Stimulated activated naive CD4-positive, alpha-beta T cell (primary cell): ENCODE data around the gene PARVA.
"Not testable (repeated sequence)": the region's sequence is repeated elsewhere in the genome, so short reads cannot be mapped to it uniquely, and the experiment has no call there.

Experiments
- DNase-seq, 6 experiments: peaks; one replicate each; lab custom pipeline; 2025; lab: John Stamatoyannopoulos, UW

PARVA gene

GRCh38 chr11:12503886-12504285 is 126.5 kb downstream of the PARVA start:
- DNase-seq = no peak

DNA sequence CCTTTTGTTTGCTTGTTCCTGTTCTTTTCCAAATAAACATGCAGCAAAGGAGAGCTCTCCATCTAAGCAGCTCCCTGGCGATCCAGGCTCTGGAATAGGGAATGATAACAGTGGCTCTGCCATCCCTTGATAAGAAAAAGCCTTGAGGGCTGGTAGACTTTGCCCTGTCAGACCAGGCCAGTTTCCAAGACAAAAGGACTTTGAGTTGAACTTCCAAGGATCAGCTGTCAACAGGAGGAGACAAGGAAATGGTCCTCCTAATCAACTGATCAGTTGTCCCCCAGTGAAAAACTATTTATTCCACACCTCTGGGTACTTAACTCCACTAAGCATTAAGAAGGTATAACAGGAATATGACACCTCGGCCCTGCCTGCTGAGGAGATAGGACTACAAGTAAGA is 127.8 kb downstream of the PARVA start:
- no peak for DNase-seq

DNA sequence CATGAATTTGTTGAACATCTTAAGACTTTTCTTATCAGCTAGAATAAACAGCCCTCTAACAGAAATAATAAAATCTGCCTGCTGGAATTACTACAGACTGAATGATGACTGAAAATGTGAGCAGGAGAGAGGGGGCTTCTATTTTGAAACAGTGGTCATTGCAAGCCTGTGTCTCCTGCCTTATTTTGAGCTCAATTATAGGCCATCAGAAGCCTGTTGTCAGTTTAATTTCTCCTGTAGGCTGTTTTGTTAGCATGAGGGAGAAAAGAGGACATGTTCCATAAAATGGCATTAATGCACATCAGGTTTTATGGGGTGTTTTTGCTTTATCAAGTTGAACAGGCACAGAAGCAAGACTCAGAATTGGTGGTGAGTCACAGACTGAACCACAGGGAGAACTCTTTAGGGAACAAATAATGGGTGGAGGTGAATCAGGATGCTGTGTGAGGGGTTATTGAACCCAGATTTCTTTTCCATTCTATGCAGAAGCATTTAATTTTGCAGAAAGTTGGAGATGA is 129.1 kb downstream of the PARVA start:
- no peak for DNase-seq

- no peak for DNase-seq
These were observed 130.0 kb downstream of the PARVA start for GRCh38 chr11:12507391-12507790.

GRCh38 chr11:12508151-12508751 is 130.9 kb downstream of the PARVA start:
- no peak for DNase-seq

DNA sequence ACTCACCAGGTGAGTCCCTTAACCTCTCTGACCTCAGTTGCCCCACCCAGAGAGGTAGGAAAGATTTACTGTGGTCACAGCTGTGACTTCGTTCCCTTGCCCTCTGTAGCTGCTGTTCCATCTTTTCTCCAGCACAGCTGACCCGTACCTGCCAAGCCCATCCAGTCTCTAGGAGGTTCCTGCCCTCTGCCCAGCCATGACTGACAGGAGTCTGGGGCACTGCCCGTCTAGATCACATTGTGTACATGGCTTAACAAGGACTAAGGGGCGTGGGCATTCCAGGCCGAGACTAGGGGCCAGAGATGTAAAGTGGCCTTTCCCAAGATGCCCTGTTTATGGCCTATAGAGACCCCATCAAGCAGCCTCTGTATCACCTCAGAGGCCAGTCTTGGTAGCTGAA is 132.0 kb downstream of the PARVA start:
- DNase-seq = no peak

DNA sequence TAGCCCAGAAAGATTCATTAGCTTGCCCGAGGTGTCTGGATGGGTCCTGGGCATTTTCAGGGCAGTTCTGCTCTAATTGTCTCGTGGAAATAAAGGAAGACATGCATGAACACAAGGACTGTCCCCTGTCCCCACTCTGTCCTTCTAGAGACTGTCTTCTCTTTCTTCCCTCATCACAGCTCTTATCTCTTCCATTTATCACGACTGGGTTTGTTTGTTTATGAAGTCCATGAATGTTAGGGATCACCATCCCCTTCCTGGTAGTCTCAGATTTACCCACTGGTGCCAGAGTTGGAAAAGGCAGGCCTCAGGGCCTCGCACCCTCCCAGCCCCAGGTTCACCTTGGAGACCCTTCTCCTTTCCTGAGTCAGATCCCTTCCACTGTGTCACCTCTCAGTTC is 134.8 kb downstream of the PARVA start:
- DNase-seq = no peak

DNA sequence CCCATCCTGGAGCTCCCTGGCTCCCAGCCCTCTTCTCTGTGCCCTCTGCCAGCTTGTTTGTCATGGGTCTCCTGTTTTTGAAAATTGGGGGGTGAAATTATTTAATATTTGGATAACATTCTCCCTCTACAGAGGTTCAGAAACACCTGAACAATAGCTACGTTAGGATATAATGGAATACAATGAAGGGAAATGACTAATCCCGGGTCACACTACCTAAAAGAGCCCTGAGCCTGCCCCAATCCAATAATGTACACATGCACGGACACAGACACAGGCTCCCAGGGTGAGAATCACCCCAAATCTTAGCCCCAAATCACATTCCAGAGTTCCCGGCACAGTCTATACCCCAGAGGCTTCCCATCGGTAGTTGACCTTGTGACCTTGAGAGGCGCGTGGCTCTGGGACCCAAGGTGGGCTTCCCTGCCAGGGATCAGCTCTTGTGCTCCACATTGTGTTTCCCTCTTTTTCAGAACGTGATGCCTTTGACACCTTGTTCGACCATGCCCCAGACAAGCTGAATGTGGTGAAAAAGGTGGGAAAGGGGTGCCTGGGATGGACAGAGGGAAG is 135.5 kb downstream of the PARVA start:
- no peak for DNase-seq

- no peak for DNase-seq
These were observed 139.2 kb downstream of the PARVA start for GRCh38 chr11:12516387-12517105.

DNA sequence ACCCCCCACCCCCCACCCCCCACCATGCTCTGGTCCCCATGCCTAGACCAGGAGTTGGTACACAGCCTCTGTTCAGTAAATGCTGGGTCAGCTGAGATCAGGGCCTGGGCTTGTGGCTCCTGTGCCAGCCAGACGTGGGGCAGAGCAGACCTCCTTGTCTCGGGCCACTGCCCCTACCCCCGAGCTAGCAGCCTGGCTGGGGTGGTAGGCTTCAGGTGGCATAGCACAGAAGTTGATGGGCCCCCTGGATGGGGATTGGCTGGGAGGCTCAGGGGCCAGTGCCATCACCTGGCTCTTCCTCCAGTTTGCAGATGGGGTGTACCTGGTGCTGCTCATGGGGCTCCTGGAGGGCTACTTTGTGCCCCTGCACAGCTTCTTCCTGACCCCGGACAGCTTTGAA is 139.9 kb downstream of the PARVA start:
- DNase-seq = no peak

GRCh38 chr11:12517741-12518140 is 140.4 kb downstream of the PARVA start:
- DNase-seq = no peak

DNA sequence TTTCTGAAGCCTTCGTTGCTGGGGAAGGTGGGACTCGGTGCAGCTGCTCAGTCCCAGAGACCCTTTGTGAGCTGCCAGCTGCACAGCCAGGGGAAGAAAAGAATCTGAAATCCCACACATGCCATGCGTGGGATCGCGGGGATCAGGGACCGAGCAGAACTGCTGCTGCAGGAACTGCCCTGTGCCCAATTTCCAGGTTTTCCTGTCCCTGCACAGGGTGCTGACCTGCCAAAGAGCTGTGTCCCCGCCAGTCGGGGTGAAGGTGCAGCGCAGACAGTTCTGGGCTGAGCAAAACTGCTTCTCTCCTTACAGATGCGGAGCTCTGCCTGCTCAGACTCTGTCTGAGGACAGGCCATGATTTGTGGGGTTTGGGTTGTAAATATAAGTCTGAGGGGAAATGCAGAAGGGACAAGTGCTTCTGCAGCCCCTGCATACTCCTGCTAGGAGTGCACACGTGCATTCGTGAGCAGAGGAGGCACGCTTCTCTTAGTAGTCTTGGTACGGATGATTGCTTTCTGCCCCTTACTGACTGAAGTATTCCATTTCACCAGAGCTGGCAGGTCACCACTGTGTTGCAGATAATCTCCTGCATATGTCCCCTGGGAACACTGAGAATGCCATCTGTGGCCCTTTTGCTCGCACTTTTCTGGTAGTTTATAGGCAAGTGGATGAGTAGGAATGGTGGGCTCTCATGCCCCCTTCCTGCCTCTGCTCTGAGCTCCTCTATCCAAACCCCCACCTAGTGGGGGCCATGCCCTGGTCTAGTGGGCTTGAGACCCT is 141.4 kb downstream of the PARVA start:
- no peak for DNase-seq

- DNase-seq = no peak
These were observed 142.7 kb downstream of the PARVA start for GRCh38 chr11:12520054-12520453.

DNA sequence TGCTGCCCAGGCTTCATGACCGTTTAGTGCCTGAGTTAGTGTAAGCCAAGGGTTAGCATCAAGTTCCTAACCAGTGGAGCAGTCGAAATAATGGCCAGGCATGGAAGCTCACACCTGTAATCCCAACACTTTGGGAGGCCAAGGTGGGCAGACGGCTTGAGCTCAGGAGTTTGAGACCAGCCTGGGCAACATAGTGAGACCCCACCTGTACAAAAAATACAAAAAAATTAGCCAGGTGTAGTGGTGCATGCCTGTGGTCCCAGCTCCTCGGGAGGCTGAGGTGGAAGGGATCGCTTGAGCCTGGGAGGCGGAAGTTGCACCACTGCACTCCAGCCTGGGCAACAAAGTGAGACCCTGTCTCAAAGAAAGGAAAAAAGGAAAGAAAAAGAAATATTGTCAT is 143.2 kb downstream of the PARVA start:
- DNase-seq = not testable (repeated sequence)

- no peak for DNase-seq
These were observed 146.0 kb downstream of the PARVA start for GRCh38 chr11:12523180-12523924.

DNA sequence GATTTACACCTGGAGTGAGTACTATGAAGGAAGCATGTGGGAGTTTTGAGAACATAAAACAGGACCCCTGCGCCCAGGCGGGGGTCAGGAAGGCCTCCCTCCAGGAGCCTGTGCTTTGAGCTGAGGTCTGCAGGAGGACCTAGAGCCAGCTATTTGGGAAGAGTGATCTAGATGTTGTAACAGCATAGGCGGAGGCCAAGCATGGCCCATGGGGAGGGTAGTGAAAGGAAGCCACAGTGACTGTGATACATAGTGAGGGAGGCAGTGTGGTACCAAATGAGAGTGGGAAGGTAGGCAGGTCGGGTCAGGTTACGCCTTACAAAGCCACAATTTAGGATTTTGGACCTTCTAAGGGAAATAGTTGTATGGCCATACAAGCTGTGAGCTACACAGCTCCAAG is 147.5 kb downstream of the PARVA start:
- DNase-seq = no peak

- DNase-seq = no peak
These were observed 148.2 kb downstream of the PARVA start for GRCh38 chr11:12525466-12526055.

GRCh38 chr11:12526789-12527188 is 149.4 kb downstream of the PARVA start:
- no peak for DNase-seq

- no peak for DNase-seq
These were observed 151.1 kb downstream of the PARVA start for GRCh38 chr11:12528487-12528886.

DNA sequence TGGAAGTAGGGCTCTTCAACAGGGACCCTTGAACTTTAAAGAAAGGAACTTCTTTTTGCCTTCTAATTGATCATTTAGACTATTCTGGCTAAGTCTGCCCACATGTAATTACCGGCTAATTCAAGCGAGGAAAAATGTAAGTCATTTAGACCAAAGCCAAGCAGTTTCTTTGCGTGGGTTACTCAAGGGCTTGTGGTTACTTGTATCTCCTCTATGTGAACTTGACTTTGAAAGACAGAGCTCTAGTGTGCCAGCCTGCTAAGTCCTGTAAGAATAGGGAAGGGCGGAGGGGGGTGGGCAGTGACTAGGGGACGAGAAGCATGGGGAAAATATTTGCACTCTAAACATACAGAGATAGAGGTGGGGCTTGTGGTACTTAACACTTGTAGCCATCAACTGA is 151.7 kb downstream of the PARVA start:
- DNase-seq = no peak

- no peak for DNase-seq
These were observed 152.4 kb downstream of the PARVA start for GRCh38 chr11:12529793-12530192.

GRCh38 chr11:12531020-12531419 is 153.6 kb downstream of the PARVA start:
- no peak for DNase-seq
